OCI-LY7 (cell line): ENCODE measurements around the gene DNER. TPM values are rescaled to one million over a fixed set of nuclear protein-coding genes. Genes with fewer than 3 reads are reported as not detected.

Experiments used
- BruUV-seq: library from RNA; stranded (reverse); fragments of 400-500 nt; replicated peaks from 2 replicates; lab custom pipeline; 2021; lab: Mats Ljungman, UMichigan
- CTCF ChIA-PET: fragments of 300-600 bp; sonication (Branson Sonifier 250); formaldehyde crosslinking; loops from one replicate; lab custom pipeline; 2022; ENCODE audit warnings: antibody characterized with exemption; ENCODE audit not compliant: unreplicated experiment; lab: Charles Lee
- POLR2A ChIA-PET: fragments of 300-600 bp; sonication (Branson Sonifier 250); formaldehyde crosslinking; loops from one replicate; lab custom pipeline; 2022; ENCODE audit warnings: antibody characterized with exemption; lab: Charles Lee
- DNase-seq: peaks from one replicate; pipeline ENCODE4 v3.0.0-alpha.2; 2015; ENCODE audit warnings: low spot score
- H2AFZ ChIP-seq: fragments of 200-600 bp; sonication (generic), shearing (Covaris generic); 2 replicates; pipeline ENCODE4 v1.6.1; 2014; ENCODE audit warnings: mild to moderate bottlenecking, antibody characterized with exemption, low read length, moderate library complexity
- H3K27ac ChIP-seq: fragments of 200-600 bp; sonication (generic); 2 replicates; pipeline ENCODE4 v1.5.1; 2014; ENCODE audit warnings: mixed run types, low read depth, mild to moderate bottlenecking, moderate library complexity, low read length, inconsistent platforms; ENCODE audit not compliant: poor library complexity, severe bottlenecking
- H3K36me3 ChIP-seq: fragments of 200-600 bp; sonication (generic); 2 replicates; pipeline ENCODE4 v1.6.1; 2014; ENCODE audit warnings: mild to moderate bottlenecking, antibody characterized with exemption, low read length, moderate library complexity, mixed read lengths; ENCODE audit not compliant: insufficient read depth
- H3K4me1 ChIP-seq: fragments of 200-600 bp; sonication (generic); 2 replicates; pipeline ENCODE4 v1.5.1; 2014; ENCODE audit warnings: mild to moderate bottlenecking, low read length; ENCODE audit not compliant: insufficient read depth, poor library complexity, severe bottlenecking
- H3K4me2 ChIP-seq: fragments of 200-600 bp; sonication (generic); 2 replicates; pipeline ENCODE4 v1.6.1; 2014; ENCODE audit warnings: mild to moderate bottlenecking, low read length
- H3K4me3 ChIP-seq: fragments of 200-600 bp; sonication (generic); 2 replicates; pipeline ENCODE4 v1.5.1; 2014; ENCODE audit warnings: mild to moderate bottlenecking, low read depth, low read length; ENCODE audit not compliant: poor library complexity, severe bottlenecking
- H3K79me2 ChIP-seq: fragments of 200-600 bp; sonication (generic); 2 replicates; pipeline ENCODE4 v1.6.1; 2016; ENCODE audit warnings: low read depth, mild to moderate bottlenecking, low read length, moderate library complexity, mixed read lengths; ENCODE audit not compliant: insufficient read depth
- H3K9me2 ChIP-seq: fragments of 200-600 bp; sonication (generic); 2 replicates; pipeline ENCODE4 v1.6.1; 2016; ENCODE audit warnings: mild to moderate bottlenecking, low read length, mixed read lengths; ENCODE audit not compliant: insufficient read depth
- H3K9me3 ChIP-seq: fragments of 200-600 bp; sonication (generic); 2 replicates; pipeline ENCODE4 v1.6.1; 2014; ENCODE audit warnings: mild to moderate bottlenecking, mixed run types, low read length, mixed read lengths
- H4K20me1 ChIP-seq: fragments of 200-600 bp; sonication (generic); 2 replicates; pipeline ENCODE4 v1.6.1; 2014; ENCODE audit warnings: mild to moderate bottlenecking, antibody characterized with exemption, low read length, moderate library complexity, mixed read lengths; ENCODE audit not compliant: insufficient read depth
- EZH2phosphoT487 ChIP-seq: fragments of 200-600 bp; sonication (generic); IDR thresholded peaks from 2 replicates; pipeline ENCODE4 v1.6.1; 2018; ENCODE audit warnings: low read depth, borderline replicate concordance, mild to moderate bottlenecking, mixed run types, antibody characterized with exemption, low read length, moderate library complexity, mixed read lengths
- intact Hi-C: fragments of 100-400 bp; cut with micrococcal nuclease; formaldehyde crosslinking; loops from one replicate; pipeline ENCODE4 v1.10.0; 2022; ENCODE audit not compliant: unreplicated experiment
- total RNA-seq, 2 experiments: library from RNA; depleted of rRNA in 1 of 2; stranded (reverse); fragments of >200 nt in 1 of 2; shearing (Covaris generic) in 1 of 2; gene quantifications; 2 replicates each; pipeline ENCODE4 v1.2.3, GENCODE V29; 2014 to 2022
- TF ChIP-seq, protein P1 (sequence below): fragments of 200-600 bp; sonication (generic); conservative IDR thresholded peaks from 2 replicates; pipeline ENCODE4 v1.5.1; 2014; ENCODE audit warnings: mild to moderate bottlenecking, antibody characterized with exemption, low read length, moderate library complexity, mixed read lengths

DNER gene
- total RNA-seq, 2 experiments from 2014 or later, result not detected

DNA sequence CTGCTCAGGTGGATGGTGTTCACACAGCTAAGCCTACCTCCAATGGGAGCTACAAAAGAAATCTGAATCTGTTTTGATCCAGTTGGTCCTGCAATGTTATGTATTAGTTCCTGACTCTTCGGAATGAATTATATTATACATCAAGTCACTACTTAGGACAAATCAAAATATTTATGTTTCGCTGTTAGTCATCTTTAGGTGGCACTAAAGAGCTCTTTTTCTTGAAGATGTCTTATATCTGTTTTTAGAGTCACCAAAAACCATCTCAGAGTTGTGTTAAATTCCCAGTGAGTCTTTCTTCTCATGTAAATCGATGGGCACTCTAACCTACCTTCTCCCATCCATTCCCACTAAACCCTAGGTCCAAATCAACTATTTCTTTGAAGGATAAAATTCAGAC, 2.2 kb downstream of the DNER start:
- no TSS peak for BruUV-seq
- H3K36me3 ChIP-seq, result no peaks in the 10 kb centered on the region
- no peaks in the 10 kb centered on the region for H3K79me2 ChIP-seq
- H2AFZ ChIP-seq, result no peak overlapping the region
- H3K4me1 ChIP-seq, result no peaks in the 10 kb centered on the region
- POLR2A ChIA-PET, result no interaction called here
- CTCF ChIA-PET, result interaction anchor here (0.6 kb wide), 1 partner anchor 16 kb away, joined by 3 read pairs; no protein-coding TSS in a partner anchor
- intact Hi-C loops, result no loop called here
- no peak for TF ChIP-seq EZH2phosphoT487
- TF ChIP-seq, protein P1, sequence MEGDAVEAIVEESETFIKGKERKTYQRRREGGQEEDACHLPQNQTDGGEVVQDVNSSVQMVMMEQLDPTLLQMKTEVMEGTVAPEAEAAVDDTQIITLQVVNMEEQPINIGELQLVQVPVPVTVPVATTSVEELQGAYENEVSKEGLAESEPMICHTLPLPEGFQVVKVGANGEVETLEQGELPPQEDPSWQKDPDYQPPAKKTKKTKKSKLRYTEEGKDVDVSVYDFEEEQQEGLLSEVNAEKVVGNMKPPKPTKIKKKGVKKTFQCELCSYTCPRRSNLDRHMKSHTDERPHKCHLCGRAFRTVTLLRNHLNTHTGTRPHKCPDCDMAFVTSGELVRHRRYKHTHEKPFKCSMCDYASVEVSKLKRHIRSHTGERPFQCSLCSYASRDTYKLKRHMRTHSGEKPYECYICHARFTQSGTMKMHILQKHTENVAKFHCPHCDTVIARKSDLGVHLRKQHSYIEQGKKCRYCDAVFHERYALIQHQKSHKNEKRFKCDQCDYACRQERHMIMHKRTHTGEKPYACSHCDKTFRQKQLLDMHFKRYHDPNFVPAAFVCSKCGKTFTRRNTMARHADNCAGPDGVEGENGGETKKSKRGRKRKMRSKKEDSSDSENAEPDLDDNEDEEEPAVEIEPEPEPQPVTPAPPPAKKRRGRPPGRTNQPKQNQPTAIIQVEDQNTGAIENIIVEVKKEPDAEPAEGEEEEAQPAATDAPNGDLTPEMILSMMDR, result peak; percentile 60
- no peak overlapping the region for H3K4me3 ChIP-seq
- DNase-seq, result peak; percentile 3
- no peak overlapping the region for H3K4me2 ChIP-seq
- no peaks in the 10 kb centered on the region for H3K9me3 ChIP-seq
- no peak overlapping the region for H3K27ac ChIP-seq
- no peaks in the 10 kb centered on the region for H3K9me2 ChIP-seq
- H4K20me1 ChIP-seq, result no peaks in the 10 kb centered on the region

DNA sequence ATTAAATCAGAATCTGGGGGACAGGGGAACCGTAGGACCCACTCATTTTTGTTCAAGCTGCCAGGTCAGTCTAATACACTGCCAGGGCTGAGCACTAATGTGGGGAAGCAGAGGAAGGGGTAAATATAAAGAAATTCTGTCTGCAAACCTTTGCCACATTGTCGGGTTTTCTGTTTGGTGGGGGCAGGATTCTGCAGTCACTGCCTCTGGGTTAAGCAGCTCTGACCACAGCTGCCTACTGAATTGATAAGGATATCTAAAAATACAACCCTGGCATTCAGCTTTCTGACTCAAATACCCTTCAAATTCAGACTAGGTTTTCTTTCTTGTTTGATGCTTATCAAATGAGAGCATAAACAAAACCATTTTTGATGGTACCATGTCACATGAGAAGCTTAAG, 6.0 kb downstream of the DNER start:
- Histone ChIP-seq H3K27ac (no peak overlapping the region), H3K79me2 (no peaks in the 10 kb centered on the region), H4K20me1 (no peaks in the 10 kb centered on the region), H3K9me2 (no peaks in the 10 kb centered on the region), H3K4me2 (no peak overlapping the region), H3K9me3 (no peaks in the 10 kb centered on the region), H3K4me3 (no peak overlapping the region), H2AFZ (no peak overlapping the region), H3K4me1 (no peaks in the 10 kb centered on the region), H3K36me3 (no peaks in the 10 kb centered on the region)
- ChIA-PET POLR2A (interaction anchor here (0.6 kb wide), 1 partner anchor 150 kb away, joined by 3 read pairs; no protein-coding TSS in a partner anchor), CTCF (no interaction called here)
- no TSS peak for BruUV-seq
- TF ChIP-seq, protein P1, result no peak
- no peak for TF ChIP-seq EZH2phosphoT487
- intact Hi-C loops, result no loop called here
- DNase-seq, result no peak

DNA sequence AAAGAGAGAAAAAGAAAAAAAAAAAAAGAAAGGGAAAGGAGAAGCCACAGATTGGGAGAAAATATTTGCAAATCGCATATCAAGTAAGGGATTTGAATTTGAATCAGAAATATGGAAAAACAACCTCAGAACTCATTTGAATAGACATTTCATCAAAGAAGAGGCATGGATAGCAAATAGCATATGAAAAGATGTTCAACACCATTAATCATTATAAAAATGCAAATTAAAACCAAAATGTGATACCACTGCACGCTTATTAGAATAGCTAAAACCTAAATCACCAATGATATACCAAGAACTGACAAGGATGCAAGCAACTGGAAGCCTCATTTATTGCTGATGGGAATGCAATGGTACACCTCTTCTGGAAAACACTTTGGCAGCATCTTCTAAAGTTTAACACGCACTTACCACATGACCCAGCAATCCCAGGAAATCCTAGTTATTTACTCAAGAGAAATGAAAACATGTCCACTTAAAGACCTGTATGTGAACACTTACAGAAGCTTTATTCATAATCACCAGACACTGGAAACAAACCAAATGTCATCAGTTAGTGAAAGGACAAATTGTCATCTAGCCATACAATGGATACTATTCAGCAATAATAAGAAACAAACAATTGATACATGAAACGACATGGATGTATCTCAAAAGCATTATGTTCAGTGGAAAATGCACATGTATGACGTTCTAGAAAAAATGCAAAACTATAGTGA, 10.3 kb downstream of the DNER start:
- POLR2A ChIA-PET, result interaction anchor here (0.5 kb wide), 1 partner anchor 188 kb away, joined by 3 read pairs; no protein-coding TSS in a partner anchor
- H3K9me3 ChIP-seq, result no peaks in the 10 kb centered on the region
- no peak for TF ChIP-seq EZH2phosphoT487
- TF ChIP-seq, protein P1, result no peak
- no peak overlapping the region for H3K27ac ChIP-seq
- H2AFZ ChIP-seq, result no peak overlapping the region
- intact Hi-C loops, result no loop called here
- H3K9me2 ChIP-seq, result no peaks in the 10 kb centered on the region
- no peak for DNase-seq
- CTCF ChIA-PET, result no interaction called here
- no peaks in the 10 kb centered on the region for H4K20me1 ChIP-seq
- H3K4me1 ChIP-seq, result no peaks in the 10 kb centered on the region
- H3K79me2 ChIP-seq, result no peaks in the 10 kb centered on the region
- no TSS peak for BruUV-seq
- no peaks in the 10 kb centered on the region for H3K36me3 ChIP-seq
- no peak overlapping the region for H3K4me3 ChIP-seq
- no peak overlapping the region for H3K4me2 ChIP-seq
